ENCODE measurements around the gene SIGLEC12.

- TF ChIP-seq EZH2 (IDR thresholded peaks at IDR 0.05) (no peak), POLR2AphosphoS5 (IDR thresholded peaks at IDR 0.05; ENCODE audit: borderline replicate concordance, low read depth, low read length) (no peak), FOXP2 (optimal IDR thresholded peaks at IDR 0.05; ENCODE audit: control extremely low read depth, extremely low read length, insufficient read depth) (no peak)
Measured at GRCh38 chr19:51546107-51546649, 44.6 kb upstream of the SIGLEC12 start.

All from SK-N-MC (cell line).